Neural progenitor cell (in vitro differentiated cells): ENCODE data around the gene IL15.

Source experiments
- EZH2phosphoT487 ChIP-seq: fragments of 200-600 bp; sonication (generic); IDR thresholded peaks from 2 replicates; pipeline ENCODE4 v1.6.1; 2017; ENCODE audit warnings: antibody characterized with exemption
- TF ChIP-seq, protein P1 (sequence below): fragments of 200-600 bp; sonication (generic); IDR thresholded peaks from 2 replicates; pipeline ENCODE4 v1.5.1; 2017; ENCODE audit warnings: antibody characterized with exemption, mild to moderate bottlenecking

DNA sequence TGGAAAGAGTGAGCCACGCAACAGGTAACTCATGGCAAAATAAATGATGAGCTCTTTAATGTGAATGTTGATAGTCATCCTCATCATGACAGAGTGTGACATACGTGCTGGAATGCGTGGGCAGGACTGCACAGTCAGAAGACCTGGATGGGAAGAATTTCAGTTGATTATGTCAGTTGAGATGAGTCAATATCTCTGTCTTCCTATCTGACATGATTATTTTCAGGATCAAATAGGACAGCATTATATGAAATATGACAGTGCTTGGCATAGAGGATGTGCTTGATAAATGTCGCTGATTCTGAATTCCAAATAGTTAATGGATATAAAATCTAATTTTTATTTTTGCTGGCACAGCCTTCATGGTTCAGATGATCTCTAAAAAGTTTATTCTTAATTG, 95.1 kb downstream of the IL15 start:
- TF ChIP-seq, protein P1, sequence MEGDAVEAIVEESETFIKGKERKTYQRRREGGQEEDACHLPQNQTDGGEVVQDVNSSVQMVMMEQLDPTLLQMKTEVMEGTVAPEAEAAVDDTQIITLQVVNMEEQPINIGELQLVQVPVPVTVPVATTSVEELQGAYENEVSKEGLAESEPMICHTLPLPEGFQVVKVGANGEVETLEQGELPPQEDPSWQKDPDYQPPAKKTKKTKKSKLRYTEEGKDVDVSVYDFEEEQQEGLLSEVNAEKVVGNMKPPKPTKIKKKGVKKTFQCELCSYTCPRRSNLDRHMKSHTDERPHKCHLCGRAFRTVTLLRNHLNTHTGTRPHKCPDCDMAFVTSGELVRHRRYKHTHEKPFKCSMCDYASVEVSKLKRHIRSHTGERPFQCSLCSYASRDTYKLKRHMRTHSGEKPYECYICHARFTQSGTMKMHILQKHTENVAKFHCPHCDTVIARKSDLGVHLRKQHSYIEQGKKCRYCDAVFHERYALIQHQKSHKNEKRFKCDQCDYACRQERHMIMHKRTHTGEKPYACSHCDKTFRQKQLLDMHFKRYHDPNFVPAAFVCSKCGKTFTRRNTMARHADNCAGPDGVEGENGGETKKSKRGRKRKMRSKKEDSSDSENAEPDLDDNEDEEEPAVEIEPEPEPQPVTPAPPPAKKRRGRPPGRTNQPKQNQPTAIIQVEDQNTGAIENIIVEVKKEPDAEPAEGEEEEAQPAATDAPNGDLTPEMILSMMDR, result no peak
- no peak for TF ChIP-seq EZH2phosphoT487
